ENCODE data around the gene OCA2.

OCA2 gene

DNA sequence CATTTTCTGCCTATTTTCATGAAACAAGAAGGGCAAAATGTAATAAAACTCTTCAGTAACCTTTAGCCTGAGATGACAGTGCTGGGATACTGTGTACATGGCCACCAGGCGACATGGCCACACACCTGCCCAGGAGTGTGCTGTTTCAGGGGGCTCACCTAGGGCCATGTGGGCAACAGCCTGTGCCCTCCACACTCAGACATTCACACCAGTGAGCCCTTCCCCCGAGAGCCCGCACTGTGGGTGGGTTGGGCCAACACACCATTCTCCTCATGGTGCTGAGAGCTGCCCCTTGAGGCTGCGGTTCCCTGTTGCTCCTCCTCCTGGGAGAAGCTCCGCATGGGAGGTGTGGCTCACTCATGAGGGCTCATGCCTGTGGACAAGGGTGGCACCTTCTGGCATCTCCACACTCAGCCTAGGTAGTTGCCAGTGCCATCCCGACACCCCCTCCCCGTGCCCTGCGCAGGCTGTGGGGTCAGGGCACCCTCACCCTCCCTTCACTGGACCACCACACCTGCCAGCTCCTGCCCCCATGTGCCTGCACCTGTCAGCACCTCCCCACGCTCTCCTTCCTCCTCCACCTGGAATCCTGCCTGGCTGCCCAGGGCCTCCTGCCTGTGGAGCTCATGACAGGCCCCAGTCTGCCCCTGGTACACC, 19.7 kb downstream of the OCA2 start:
- DNase-seq (ENCODE audit: low read depth in 2 of 2), result no peak

DNA sequence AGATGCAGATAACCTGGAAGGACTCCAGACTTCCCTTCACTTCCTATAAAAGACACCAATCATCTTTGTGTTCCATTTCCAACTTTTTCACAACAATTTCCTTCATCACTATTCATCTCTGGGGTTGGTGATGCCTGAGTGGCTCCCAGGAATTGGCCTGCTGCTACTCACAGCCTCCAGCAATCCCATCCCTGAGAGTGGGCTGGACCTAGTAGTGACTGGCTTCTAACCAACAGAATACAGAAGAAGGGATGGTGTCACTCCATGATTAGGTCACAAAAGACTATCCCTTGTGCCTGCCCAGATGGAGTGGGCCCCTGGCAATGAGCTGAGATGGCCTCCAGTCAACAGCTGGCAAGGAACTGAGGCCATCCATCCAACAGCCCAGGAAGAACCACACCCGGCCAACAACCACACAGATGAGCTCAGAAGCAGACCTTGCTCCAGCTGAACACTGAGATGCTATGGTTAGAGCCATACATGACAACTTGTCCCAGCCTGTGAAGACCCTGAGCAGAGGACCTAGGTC, 20.9 kb downstream of the OCA2 start:
- DNase-seq (ENCODE audit: low read depth in 2 of 2), result no peak

GRCh38 chr15:28075573-28075972, 23.5 kb downstream of the OCA2 start:
- no peak for DNase-seq (ENCODE audit: low read depth in 2 of 2)

DNA sequence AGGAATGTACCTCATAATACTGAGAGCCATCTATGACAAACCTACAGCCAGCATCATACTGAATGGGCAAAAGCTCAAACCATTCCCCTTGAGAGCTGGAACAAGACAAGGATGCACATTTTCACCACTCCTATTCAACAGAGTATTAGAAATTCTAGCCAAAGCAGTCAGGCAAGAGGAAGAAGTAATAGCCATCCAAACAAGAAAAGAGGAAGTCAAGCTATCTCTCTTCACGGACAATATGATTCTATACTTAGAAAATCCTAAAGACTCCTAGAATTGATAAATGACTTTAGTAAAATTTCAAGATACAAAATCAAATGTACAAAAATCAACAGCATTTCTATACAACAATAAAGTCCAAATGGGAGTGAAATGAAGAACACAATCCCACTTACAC, 30.2 kb downstream of the OCA2 start:
- no peak for DNase-seq (ENCODE audit: low read depth in 2 of 2)

GRCh38 chr15:28066231-28066630, 32.9 kb downstream of the OCA2 start:
- DNase-seq (ENCODE audit: low read depth in 2 of 2), result no peak

GRCh38 chr15:28060005-28060404, 39.1 kb downstream of the OCA2 start:
- no peak for DNase-seq (ENCODE audit: low read depth in 2 of 2)

GRCh38 chr15:28058082-28058481, 41.0 kb downstream of the OCA2 start:
- no peak for DNase-seq (ENCODE audit: low read depth in 2 of 2)

GRCh38 chr15:28051955-28052633, 47.0 kb downstream of the OCA2 start:
- DNase-seq (ENCODE audit: low read depth in 2 of 2), result no peak

DNA sequence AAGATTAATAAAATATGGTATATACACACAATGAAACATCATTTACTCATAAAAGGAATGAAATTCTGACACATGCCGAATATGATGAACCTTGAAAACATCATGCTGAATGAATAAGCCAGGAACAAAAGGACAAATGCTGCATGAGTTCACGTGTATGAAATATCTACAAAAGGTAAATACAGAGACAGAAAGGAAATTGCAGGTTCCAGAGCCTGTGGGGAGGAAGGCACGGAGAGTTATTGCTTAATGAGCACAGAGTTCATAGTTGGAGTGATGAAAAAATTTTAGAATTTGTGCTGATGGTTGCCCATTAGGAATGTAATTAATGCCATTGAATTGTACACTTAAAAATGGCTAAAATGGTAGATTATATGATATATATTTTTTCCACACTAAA, 49.5 kb downstream of the OCA2 start:
- DNase-seq (ENCODE audit: low read depth in 2 of 2), result no peak

- DNase-seq (ENCODE audit: low read depth in 2 of 2), result no peak
Observed at GRCh38 chr15:28047277-28047676, 51.8 kb downstream of the OCA2 start.

DNA sequence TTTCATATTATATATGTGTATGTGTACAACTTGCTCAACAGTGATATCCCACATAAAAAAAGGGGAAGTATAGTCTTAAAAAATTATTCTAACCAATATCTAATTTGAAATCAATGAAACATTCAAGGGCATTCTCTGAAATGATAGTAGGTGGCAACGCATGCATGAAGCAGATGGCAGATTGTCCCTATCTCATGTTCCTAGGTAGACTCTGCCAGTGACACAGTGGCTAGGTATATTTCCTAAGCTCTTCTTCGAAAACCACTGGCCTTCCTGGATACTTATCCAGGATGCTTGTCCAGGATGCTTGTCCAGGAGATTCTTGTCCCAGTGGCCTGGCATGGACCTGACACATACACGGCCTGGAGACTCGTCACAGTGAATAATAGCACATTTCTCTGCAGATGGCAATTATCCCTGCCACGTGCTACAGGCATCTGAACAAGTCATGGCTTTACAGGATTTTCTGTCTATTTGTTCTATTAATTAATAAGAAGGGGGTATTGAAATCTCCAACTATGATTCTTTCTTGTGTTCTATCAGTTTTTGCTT, 54.9 kb downstream of the OCA2 start:
- DNase-seq (ENCODE audit: low read depth in 2 of 2), result no peak

- DNase-seq (ENCODE audit: low read depth in 2 of 2), result no peak
Observed at GRCh38 chr15:28043691-28044091, 55.4 kb downstream of the OCA2 start.

- DNase-seq (ENCODE audit: low read depth in 2 of 2), result no peak
Observed at GRCh38 chr15:28037969-28038590, 61.0 kb downstream of the OCA2 start.

- no peak for DNase-seq (ENCODE audit: low read depth in 2 of 2)
Observed at GRCh38 chr15:28033443-28033842, 65.7 kb downstream of the OCA2 start.

DNA sequence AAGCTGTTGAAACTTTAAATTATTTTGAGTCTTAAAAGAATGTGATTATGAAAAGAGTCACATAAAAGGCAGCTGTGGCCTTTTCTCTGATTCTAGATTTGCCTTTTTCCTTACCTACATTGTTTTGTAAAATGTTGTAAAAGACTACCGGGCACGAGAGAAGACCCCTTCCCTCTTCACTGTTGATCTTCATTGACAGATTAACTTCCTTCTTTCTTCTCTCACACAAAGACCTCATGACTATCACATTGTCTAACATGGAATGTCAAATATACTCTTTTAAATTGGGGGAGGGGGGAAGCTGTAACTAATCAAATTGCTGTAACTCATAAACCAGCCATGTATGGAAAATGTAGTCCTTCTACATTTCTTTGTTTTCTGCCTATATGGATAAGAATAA, 68.3 kb downstream of the OCA2 start:
- no peak for DNase-seq (ENCODE audit: low read depth in 2 of 2)

GRCh38 chr15:28027714-28028076, 71.4 kb downstream of the OCA2 start:
- no peak for DNase-seq (ENCODE audit: low read depth in 2 of 2)

GRCh38 chr15:28026764-28027713, 72.1 kb downstream of the OCA2 start:
- DNase-seq (ENCODE audit: low read depth in 2 of 2), result no peak

- no peak for DNase-seq (ENCODE audit: low read depth in 2 of 2)
Observed at GRCh38 chr15:28026221-28026620, 72.9 kb downstream of the OCA2 start.

GRCh38 chr15:28025413-28025812, 73.7 kb downstream of the OCA2 start:
- DNase-seq (ENCODE audit: low read depth in 2 of 2), result no peak

DNA sequence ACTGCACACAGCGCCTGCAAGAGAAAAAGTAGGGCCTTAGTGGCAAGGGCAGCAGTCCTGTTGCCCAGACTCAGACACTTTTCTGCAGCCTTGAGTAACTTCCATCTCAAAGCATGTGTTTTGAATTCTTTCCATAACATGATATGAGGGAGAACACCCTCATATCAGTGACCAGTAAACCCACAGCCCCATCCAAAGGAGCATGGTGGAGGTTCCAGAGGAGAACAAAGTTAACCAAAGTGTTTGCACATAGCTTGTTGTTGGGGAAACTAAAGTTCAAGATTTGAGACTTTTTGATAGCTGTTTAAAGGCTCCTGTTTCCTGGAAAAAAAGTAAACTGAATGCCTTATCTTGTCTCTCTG, 74.2 kb downstream of the OCA2 start:
- no peak for DNase-seq (ENCODE audit: low read depth in 2 of 2)

- DNase-seq (ENCODE audit: low read depth in 2 of 2), result no peak
Observed at GRCh38 chr15:28023933-28024888, 74.9 kb downstream of the OCA2 start.
